ENCODE results near the gene CCL4. TPM values are rescaled to one million over a fixed set of nuclear protein-coding genes. Genes with fewer than 3 reads are reported as not detected.
"Not testable (repeated sequence)": the region's sequence is repeated elsewhere in the genome, so short reads cannot be mapped to it uniquely, and the experiment has no call there.

CCL4 gene
- total RNA-seq, 1 experiment from 2014 or later = not detected

GRCh38 chr17:36072431-36073121 is 31.1 kb upstream of the CCL4 start:
- peak; percentile 60 for DNase-seq (ENCODE audit: unreplicated experiment)
- no peaks in the 10 kb centered on the region for H3K9me3 Mint-ChIP-seq (ENCODE audit: unreplicated experiment)
- peaks cover 16% of the 10 kb centered on the region for H3K27me3 Mint-ChIP-seq (ENCODE audit: insufficient read depth, unreplicated experiment)
- TF ChIP-seq, protein P1, sequence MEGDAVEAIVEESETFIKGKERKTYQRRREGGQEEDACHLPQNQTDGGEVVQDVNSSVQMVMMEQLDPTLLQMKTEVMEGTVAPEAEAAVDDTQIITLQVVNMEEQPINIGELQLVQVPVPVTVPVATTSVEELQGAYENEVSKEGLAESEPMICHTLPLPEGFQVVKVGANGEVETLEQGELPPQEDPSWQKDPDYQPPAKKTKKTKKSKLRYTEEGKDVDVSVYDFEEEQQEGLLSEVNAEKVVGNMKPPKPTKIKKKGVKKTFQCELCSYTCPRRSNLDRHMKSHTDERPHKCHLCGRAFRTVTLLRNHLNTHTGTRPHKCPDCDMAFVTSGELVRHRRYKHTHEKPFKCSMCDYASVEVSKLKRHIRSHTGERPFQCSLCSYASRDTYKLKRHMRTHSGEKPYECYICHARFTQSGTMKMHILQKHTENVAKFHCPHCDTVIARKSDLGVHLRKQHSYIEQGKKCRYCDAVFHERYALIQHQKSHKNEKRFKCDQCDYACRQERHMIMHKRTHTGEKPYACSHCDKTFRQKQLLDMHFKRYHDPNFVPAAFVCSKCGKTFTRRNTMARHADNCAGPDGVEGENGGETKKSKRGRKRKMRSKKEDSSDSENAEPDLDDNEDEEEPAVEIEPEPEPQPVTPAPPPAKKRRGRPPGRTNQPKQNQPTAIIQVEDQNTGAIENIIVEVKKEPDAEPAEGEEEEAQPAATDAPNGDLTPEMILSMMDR (IDR thresholded peaks at IDR 0.05; ENCODE audit: unreplicated experiment) = peak; percentile 54
- no peak overlapping the region for H3K4me3 Mint-ChIP-seq (ENCODE audit: unreplicated experiment)
- ChIA-PET CTCF (interaction anchor here (0.7 to 2.6 kb wide), 7 partner anchors 13 to 76 kb away, joined by 3 to 14 read pairs (median 4); no protein-coding TSS in a partner anchor), POLR2A (no interaction called here)
- no peak overlapping the region for H3K27ac Mint-ChIP-seq (ENCODE audit: low read depth, unreplicated experiment)
- BruUV-seq (replicated peaks) = no TSS peak
- H3K4me1 Mint-ChIP-seq (ENCODE audit: insufficient read depth, unreplicated experiment) = no peaks in the 10 kb centered on the region
- no peaks in the 10 kb centered on the region for H3K36me3 Mint-ChIP-seq (ENCODE audit: insufficient read depth, unreplicated experiment)
- intact Hi-C loops (cut with micrococcal nuclease) = loop anchor here (10.0 kb wide), 1 partner anchor 62 kb away; no protein-coding TSS in a partner anchor

- no peak for DNase-seq (ENCODE audit: unreplicated experiment)
- Mint-ChIP-seq H3K9me3 (ENCODE audit: unreplicated experiment) (no peaks in the 10 kb centered on the region), H3K4me1 (ENCODE audit: insufficient read depth, unreplicated experiment) (no peaks in the 10 kb centered on the region), H3K36me3 (ENCODE audit: insufficient read depth, unreplicated experiment) (no peaks in the 10 kb centered on the region), H3K4me3 (ENCODE audit: unreplicated experiment) (no peak overlapping the region), H3K27ac (ENCODE audit: low read depth, unreplicated experiment) (no peak overlapping the region), H3K27me3 (ENCODE audit: insufficient read depth, unreplicated experiment) (peaks cover 26% of the 10 kb centered on the region)
- intact Hi-C loops (cut with micrococcal nuclease) = loop anchor here (10.0 kb wide), 1 partner anchor 60 kb away; no protein-coding TSS in a partner anchor
- CTCF ChIA-PET = interaction anchor here (0.5 to 2.6 kb wide), 5 partner anchors 16 to 105 kb away, joined by 3 to 14 read pairs (median 3); no protein-coding TSS in a partner anchor
- TF ChIP-seq, protein P1 (IDR thresholded peaks at IDR 0.05; ENCODE audit: unreplicated experiment) = no peak
- POLR2A ChIA-PET = interaction anchor here (0.7 kb wide), 1 partner anchor 19 kb away, joined by 3 read pairs; no protein-coding TSS in a partner anchor
- BruUV-seq (replicated peaks) = no TSS peak
Measured at GRCh38 chr17:36074365-36074764, 29.3 kb upstream of the CCL4 start.

GRCh38 chr17:36081681-36082471 is 21.8 kb upstream of the CCL4 start:
- H3K36me3 Mint-ChIP-seq (ENCODE audit: insufficient read depth, unreplicated experiment); intact Hi-C loops (cut with micrococcal nuclease); H3K27ac Mint-ChIP-seq (ENCODE audit: low read depth, unreplicated experiment); H3K9me3 Mint-ChIP-seq (ENCODE audit: unreplicated experiment); H3K4me3 Mint-ChIP-seq (ENCODE audit: unreplicated experiment); POLR2A ChIA-PET; DNase-seq (ENCODE audit: unreplicated experiment); BruUV-seq (replicated peaks); H3K4me1 Mint-ChIP-seq (ENCODE audit: insufficient read depth, unreplicated experiment): not testable (repeated sequence)
- peaks cover 51% of the 10 kb centered on the region for H3K27me3 Mint-ChIP-seq (ENCODE audit: insufficient read depth, unreplicated experiment)
- CTCF ChIA-PET = interaction anchor here (0.7 kb wide), 1 partner anchor 111 kb away, joined by 3 read pairs; no protein-coding TSS in a partner anchor

DNA sequence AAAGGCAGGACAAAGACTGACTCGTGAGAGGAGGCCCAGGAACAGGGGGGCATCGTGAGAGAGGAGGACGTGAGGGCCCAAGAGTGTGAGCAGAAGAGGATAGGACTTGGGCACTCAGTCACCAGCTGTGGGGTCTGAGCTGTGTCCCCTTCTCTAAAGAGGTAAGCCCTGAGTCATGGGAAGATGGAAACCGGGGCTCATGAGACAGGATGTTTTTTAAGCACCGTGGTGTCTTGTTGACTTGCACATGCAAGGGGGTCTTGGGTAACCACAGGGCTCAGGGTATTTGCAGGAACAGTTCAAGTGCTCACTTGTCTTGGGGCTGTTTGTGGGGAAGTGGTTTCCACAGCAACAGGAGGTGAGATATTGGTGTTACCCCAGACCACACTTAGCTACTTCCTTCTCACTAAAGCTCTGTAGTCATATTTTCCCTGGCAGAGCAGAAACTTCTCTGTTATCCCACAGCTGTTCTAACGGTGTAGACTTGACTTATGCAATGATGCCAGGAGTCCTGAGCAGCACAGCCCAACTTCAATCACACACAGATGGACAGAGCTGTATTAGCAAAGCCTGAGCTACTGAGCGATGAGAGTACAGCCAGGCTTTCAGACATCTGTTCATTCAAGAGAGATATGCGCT is 21.0 kb upstream of the CCL4 start:
- H3K36me3 Mint-ChIP-seq (ENCODE audit: insufficient read depth, unreplicated experiment); POLR2A ChIA-PET; BruUV-seq (replicated peaks); intact Hi-C loops (cut with micrococcal nuclease); DNase-seq (ENCODE audit: unreplicated experiment); H3K4me3 Mint-ChIP-seq (ENCODE audit: unreplicated experiment); H3K27ac Mint-ChIP-seq (ENCODE audit: low read depth, unreplicated experiment); H3K9me3 Mint-ChIP-seq (ENCODE audit: unreplicated experiment); CTCF ChIA-PET; H3K4me1 Mint-ChIP-seq (ENCODE audit: insufficient read depth, unreplicated experiment): not testable (repeated sequence)
- H3K27me3 Mint-ChIP-seq (ENCODE audit: insufficient read depth, unreplicated experiment) = peaks cover 50% of the 10 kb centered on the region

GRCh38 chr17:36083691-36084090 is 19.9 kb upstream of the CCL4 start:
- H3K9me3 Mint-ChIP-seq (ENCODE audit: unreplicated experiment); DNase-seq (ENCODE audit: unreplicated experiment); BruUV-seq (replicated peaks); CTCF ChIA-PET; H3K27ac Mint-ChIP-seq (ENCODE audit: low read depth, unreplicated experiment); H3K36me3 Mint-ChIP-seq (ENCODE audit: insufficient read depth, unreplicated experiment); intact Hi-C loops (cut with micrococcal nuclease); H3K4me3 Mint-ChIP-seq (ENCODE audit: unreplicated experiment); POLR2A ChIA-PET; H3K4me1 Mint-ChIP-seq (ENCODE audit: insufficient read depth, unreplicated experiment): not testable (repeated sequence)
- H3K27me3 Mint-ChIP-seq (ENCODE audit: insufficient read depth, unreplicated experiment) = peaks cover 51% of the 10 kb centered on the region
